ENCODE results near the gene RFX4.

RFX4 gene

DNA sequence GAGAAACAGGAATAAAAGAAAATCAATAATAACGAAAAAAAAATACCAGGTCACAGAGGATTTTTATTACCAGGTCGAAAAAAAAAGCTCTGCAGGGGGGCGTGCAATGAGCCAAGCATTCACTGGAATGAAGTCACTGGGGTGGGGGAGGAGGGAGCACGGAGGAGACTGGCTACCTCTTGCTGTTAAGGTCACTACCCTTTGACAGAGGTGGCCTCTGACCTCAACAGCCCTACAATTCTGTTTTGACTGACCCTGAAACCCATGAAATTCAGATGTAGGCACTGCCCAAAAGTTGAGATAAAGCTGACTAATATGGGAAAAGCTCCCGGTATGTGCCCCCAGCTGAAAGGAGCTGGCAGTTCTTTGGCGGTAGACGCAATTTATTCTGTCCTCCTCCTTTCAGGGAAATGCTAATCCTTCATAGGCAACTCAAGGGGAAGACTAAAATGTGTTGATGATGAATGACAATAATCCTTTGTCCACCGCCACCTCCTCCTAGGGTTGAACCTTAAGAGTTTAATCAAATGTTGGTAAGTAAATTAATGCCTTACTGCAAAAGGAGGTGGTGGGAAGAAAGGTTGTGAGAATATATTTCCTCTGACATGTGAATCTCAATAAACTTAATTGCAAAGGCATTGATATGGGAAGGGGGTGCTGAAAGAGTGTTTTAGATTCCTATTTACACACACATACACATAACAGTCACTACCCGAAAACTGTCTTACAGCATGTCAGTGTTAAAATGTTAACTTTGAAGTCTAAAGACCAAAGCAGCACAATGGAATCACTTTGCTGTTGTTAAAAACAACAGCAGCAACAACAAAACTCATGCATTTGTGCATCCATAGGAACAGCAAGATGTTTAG is 185.4 kb downstream of the RFX4 start:
- no peak for DNase-seq

DNA sequence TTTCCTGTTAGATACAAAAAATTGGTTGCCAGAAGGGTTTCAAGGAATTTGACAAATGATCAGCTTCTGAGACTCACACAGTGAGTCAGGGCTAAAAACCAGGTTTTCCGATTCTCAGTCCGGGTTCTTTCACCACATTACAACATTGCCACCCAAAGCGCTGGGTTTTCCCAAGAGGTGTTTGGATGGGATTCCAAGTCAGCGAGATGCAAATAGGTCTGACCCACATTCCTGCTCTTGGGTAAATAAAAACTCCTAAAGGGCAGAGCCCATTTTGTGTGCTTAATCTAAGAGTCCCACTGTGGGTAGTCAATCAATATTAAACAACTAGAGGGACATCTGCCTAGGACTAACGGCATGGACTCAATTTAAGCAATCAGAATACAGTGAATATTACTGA is 186.3 kb downstream of the RFX4 start:
- no peak for DNase-seq

DNA sequence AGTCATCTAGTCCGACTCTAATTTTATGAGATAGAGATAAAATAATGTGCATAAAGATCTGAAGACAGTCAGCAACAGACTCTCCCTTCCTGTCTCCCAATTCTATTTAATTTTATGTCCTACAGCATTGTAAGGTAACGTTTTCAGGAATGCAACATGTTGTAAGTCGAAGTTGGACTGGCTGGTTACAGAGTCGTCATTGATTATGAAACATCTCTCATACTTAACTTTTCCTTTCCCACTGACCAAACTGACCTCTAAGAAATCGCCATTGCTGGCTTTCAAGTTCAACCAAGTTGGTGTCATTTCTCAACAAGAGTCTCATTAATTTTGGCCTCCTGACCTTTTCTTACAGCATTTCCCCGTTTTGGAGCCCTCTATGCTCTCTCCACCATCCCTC is 186.7 kb downstream of the RFX4 start:
- no peak for DNase-seq

DNA sequence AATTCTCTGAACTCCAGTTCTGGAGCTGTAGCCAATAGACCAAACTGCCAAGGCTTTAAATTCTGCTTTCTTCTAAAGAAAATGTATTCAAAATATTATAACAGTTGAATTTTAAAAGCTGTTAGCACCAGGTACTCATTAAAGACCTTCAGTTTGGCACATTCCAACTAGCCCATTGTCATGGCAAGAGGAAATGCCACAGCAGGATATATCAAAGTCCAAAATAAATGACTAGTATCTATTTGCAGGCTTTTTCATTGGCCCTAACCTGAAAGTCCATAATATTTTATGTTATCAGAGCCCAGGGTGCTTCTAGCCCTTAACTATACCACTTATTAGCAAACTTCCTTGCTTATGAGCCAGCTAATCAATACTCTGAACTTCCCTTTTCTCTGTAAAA is 188.6 kb downstream of the RFX4 start:
- DNase-seq = no peak

DNA sequence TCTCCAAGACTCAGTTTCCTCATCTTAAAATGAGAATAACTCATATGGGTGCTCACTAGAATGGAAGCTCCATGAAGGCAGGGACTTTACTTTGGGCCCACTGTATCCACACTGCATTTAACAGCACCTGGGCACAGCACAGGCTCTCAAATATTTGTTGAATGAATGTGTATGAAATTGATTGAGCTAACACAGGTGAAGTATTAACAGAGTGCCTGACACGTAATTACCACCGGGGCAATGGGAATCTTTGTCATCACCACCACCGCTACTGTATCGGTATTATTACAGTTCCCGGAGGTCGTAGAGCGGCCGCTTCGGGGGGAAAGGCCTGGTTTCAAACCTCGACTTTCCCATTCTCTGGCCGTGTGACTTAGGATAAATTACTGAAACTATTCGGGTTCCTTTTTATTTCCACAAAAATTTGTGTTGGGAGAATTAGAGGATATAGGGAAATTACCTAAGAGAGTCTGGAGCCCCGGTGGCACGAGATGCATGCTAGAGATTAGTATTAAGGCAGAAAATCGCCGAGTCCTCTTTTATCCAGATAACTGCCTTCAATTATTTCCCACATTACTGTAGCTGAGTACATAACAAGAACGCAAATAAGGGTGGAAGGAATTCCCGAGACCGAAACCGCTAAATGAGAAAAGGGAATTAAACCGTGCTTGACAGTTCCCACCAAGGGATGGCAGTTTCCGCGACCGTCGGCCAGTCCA is 190.6 kb downstream of the RFX4 start:
- DNase-seq = no peak

DNA sequence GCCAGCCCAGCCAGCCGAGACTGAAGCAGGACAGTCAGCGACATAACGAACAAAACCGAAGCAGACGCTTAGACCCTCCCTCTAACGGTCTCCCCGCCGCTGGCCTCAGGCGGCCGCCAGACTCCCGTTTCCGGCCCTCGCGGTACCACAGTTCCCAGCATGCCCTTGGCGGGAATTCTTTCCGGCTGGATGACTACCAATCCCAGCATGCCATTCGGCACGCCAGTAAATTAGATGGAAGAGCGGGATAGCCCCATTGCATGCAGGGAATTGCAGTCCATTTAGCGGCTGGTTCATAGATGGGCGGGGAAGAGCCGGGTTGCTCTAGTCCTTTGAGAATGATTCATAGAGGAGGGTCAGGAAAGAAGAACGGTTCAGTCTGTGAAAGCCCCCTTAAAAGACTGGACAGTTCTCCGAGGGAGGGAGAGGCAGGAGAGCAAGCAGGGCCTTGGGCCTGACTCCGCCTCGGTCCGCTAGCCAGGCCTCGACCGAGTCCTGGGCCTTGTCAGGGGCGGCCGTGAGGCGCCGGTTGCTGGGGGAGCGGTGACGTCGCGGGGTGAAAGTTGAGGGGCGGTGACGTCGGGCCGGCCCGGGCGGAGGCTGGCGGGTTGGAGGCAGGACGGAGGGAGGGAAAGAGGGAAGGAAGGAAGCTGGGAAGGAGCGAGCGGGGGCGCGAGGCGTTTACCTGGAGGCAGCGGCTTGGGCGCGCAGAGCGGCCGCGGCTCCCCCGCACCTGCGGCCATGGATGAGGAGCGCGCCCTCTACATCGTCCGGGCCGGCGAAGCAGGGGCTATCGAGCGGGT is 191.4 kb downstream of the RFX4 start, which contains the start of gene RIC8B:
RIC8B (plus strand) TSS at position 678 of the 803 bp plus-strand sequence; CDS start at position 742, 64 bp downstream.
- DNase-seq = peak; percentile 89

DNA sequence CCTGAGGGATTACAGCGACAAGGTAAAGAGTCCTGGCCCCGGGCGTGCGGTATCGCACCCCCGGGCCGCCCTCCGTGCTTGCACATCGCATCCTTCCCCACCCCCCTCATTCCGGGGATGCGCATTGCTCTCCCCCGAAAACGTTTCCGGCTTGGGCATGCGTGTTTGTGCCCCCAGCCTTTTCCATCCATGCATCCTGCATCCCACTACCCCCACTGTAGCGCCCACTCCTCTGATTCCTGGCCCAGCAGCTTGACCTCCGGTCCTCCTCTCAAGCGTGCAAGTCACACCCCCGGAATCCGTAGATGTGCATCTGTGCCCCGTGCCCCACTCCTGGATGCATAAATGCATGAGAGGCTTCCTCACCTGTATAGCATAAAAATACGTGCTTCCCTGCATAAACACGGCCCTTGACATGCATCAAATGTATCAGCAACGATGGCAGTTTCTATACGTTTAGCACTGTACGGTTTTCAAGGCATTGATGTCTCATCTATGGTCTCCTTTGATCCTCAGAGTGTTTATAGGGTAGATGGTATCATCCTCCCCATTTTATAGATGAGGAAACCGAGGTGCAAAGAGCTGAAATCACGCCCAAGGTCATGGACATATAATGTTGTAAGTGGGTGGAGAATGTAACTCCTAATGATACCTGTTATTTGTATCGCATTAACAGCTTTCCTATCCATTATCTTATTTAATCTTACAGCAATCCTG is 192.2 kb downstream of the RFX4 start:
- DNase-seq = peak; percentile 47

DNA sequence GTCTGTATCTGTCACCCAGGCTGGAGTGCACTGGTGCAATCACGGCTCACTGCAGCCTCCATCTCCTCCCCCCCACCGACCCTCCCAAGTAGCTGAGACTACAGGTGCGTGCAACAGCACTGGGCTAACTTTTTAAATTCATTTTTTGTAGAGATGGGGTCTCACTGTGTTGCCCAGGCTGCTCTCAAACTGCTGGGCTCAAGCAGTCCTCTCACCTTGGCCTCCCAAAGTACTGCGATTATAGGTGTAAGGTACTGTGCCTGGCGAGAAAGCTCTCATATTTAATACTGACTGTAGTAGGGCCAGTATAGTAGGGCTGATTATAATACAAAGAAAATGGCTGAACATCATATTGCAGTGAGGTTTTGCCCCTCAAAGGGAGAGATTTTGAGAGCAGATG is 194.1 kb downstream of the RFX4 start:
- no peak for DNase-seq

DNA sequence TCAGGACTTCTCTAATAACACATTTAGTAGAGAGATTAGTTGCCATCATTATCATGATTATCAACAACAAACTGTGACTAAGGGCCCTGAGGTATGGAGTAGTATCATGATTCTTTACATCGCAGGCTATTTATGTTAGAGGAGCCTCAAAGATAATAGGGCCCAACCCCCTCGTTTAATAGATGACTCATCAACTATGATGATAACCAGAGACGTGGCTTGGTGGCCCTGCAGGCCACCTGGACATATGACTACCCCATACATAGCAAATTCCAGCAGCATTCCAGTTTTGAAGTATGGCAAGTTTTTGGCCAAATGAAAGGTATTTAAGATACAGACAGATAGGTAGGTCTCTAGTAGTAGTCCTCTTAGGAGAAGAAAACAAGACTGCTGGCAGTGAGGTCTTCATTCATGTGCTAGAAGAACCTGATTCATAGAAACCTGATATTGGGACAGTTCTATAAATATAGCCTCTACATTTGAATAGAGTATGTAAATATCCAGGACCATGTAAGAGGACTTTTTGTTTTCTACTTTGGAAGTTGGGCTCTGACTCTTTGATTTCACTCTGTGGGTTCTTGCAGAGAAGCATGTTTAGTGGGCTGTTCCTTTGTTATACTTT is 197.3 kb downstream of the RFX4 start:
- DNase-seq = no peak

DNA sequence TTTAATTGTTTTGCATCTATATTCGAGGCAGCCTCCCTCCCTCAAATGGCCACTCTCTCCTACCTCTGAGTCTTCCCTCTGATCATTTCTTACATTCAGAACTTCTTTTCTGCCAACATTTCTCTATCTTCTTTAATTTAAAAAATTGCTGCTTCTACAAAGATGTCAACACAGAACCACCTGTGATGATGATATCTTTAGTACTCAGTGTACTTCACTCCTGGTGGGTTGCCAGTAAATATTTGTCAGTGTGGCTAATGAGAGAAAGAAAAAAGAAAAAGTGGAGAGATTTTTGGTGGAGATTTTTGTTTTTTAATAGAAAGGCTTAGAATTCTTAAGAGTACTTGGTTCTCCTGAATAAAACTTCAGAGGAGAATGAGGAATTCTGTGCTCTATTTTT is 199.8 kb downstream of the RFX4 start:
- DNase-seq = no peak

DNA sequence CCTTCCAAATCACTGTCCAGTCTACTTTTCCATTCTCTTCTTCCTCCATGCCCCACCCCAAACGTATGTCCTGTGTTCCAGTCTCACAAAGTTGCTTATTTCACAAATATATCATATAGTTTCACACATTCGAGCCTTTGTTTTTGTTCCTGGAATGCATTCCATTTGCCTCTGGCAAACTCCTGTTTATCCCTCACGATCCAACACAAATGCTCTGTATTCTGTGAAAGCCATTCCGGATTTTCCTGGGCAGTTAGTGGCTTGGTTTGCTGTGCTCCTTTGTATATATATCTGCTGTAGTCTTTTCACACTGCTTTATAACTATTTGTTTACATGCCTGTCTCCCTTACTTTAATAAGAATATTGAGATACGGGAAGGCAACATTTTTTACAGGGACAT is 200.7 kb downstream of the RFX4 start:
- DNase-seq = no peak

DNA sequence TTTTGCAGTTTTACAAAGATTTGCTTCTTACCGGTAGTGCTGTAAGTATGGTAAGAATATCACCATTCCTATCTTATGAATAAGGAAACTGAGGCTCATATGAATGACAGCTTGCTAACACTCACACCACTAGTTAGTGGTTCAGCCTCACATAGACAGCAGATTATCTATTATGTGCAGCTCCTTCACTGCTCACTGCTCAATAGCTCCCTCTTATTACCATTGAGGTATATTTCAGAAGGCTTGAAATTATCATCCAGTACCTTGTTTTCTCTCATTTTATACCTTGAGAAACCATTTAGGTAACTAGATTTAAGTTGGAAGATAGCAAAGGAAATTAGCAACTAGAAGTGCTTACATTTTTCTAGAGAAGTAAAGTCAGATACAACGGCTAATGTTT is 207.2 kb downstream of the RFX4 start:
- DNase-seq = no peak

DNA sequence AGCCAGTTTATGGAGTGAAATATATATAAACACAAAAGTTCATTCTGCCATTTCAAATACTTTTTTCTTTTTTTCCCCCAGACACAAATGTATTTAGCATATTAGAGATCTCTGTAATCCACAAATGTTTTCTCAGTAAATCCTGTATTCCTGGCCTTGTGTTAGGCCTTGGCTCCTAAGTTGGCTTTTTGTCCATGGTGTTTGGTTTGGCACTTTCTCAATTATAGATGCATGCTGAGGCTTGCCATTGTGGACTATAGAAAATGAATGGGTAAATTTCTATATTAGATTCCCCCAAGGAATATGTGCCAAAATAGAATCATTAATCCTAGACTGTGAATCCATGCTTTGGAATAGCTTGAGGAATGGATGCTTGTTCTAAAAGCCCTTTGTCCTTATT is 208.7 kb downstream of the RFX4 start:
- no peak for DNase-seq

DNA sequence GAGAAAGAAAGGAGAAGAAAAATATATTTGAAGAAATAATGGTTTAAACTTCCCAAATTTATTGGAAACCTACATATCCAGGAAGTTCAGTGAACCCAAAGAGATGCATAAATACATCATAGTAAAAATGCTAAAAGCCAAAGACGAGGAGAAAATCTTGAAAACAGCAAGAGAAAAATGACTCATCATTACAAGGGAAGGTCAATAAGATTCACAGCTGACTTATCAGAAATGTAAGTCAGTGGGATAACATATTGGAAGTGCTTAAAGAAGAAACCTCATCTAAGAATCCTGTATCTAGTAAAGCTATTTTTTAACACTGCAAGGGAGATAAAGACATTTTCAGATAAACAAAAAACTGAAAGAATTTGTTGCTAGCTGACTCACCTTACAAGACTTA is 211.6 kb downstream of the RFX4 start:
- DNase-seq = no peak

DNA sequence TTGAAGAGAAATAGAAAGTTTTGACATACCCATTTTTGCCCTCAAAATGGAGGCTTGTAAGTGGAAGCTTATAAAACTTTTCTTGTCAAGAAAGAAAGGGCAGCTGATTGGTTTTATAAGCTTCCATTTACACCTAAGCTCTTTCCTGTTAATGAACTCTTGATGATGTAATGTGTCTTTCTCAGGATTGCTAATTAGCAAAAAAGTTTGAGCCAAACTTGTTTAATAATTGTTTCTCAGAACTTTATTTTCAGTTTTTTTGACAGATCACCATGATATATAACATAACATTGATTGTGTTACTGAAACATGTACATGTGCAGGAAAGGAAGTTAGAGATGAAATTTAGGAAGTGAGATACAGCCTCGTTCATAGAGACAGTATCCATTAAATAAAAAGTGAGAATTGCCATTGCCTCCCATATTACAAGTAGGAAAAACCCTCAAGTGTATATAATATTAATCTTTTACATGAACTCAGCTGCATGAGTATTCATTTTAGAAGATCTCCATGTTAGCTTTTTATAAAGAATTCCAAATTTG is 218.4 kb downstream of the RFX4 start:
- no peak for DNase-seq

DNA sequence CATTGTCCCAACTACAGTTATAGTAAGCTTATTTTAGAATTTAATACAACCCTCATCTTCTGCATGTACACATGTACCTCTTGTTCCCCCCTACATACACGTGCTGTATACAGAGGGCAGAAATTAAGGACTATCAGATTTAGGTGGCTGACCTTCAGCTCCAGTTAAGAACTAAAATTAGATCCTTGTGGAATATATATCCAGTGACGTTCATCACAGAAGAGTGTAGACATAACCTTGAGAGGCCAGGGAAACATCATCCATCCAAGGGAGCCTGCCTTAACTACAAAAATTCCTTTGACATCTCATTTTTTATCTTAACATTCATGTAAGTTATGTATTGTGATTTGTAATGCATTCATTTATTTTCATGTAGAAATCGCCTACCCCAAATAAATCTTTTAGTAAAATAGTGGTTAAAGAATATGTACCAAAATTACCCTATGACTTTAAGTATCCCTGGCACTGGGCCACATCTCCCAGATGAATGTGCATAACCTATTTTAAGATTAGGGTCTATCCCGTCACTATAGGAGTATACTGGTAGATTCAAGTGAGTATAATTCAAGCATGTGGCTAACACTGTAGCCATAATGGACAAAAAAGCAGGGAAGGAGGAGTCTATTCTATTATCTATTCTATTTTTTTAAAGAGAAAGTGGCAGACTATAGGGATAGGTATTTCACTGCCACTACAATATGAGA is 219.2 kb downstream of the RFX4 start:
- no peak for DNase-seq

DNA sequence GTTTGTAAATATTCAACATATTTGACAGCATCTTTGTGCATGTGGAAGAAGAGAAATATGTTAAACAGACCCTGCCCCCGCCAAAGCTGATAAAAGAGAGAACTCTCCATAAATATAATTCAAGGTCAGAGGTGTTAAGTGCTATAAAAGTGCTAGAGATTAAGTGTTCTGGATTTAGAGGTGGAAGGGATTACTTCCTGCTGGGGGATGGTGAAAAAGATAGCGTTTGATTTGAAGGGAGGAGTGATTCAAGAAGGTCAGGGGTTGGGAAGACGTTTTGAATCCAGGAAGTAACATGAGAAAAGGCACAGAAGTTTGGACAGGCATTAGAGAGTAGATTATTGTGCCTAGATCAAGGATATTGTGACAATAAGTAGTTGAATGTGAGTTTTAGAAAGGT is 221.9 kb downstream of the RFX4 start:
- no peak for DNase-seq

Data from stimulated activated CD8-positive, alpha-beta memory T cell treated with anti-CD3 and anti-CD28 coated beads, Interleukin-4, amount 100 ng/mL, for 48 hours (primary cell).